Smooth muscle cell (in vitro differentiated cells): Measurements from ENCODE around the gene RPAP2. TPM values are rescaled to one million over a fixed set of nuclear protein-coding genes. Genes with fewer than 3 reads are reported as not detected.
"Not testable (repeated sequence)": the region's sequence is repeated elsewhere in the genome, so short reads cannot be mapped to it uniquely, and the experiment has no call there.

ENCODE experiments used
- DNase-seq: peaks from one replicate; lab custom pipeline; 2025; ENCODE audit not compliant: unreplicated experiment; lab: John Stamatoyannopoulos, UW
- H2AFZ ChIP-seq: fragments of 200-600 bp; sonication (generic); 2 replicates; pipeline ENCODE4 v1.6.0; 2016; ENCODE audit warnings: antibody characterized with exemption, low read depth, mild to moderate bottlenecking
- H3F3A ChIP-seq: fragments of 200-600 bp; sonication (generic); 2 replicates; pipeline ENCODE4 v1.6.0; 2017; ENCODE audit warnings: antibody characterized with exemption, low read depth
- H3K27ac ChIP-seq: fragments of 200-600 bp; sonication (generic); 2 replicates; pipeline ENCODE4 v1.5.1; 2016; ENCODE audit warnings: low read depth, mild to moderate bottlenecking
- H3K27me3 ChIP-seq: fragments of 200-600 bp; sonication (generic); 2 replicates; pipeline ENCODE4 v1.6.1; 2016; ENCODE audit warnings: low read depth, mild to moderate bottlenecking
- H3K36me3 ChIP-seq: fragments of 200-600 bp; sonication (generic); 2 replicates; pipeline ENCODE4 v1.5.1; 2016; ENCODE audit warnings: low read depth
- H3K4me1 ChIP-seq: fragments of 200-600 bp; sonication (generic); 2 replicates; pipeline ENCODE4 v1.5.1; 2016; ENCODE audit warnings: low read depth
- H3K4me2 ChIP-seq: fragments of 200-600 bp; sonication (generic); 2 replicates; pipeline ENCODE4 v1.6.0; 2016; ENCODE audit warnings: mild to moderate bottlenecking
- H3K4me3 ChIP-seq: fragments of 200-600 bp; sonication (generic); 2 replicates; pipeline ENCODE4 v1.5.1; 2016; ENCODE audit warnings: mild to moderate bottlenecking
- H3K79me2 ChIP-seq: fragments of 200-600 bp; sonication (generic); 2 replicates; pipeline ENCODE4 v1.6.0; 2016; ENCODE audit warnings: low read depth, mild to moderate bottlenecking
- H3K9ac ChIP-seq: fragments of 200-600 bp; sonication (generic); 2 replicates; pipeline ENCODE4 v1.6.0; 2016; ENCODE audit warnings: low read depth
- H3K9me3 ChIP-seq: fragments of 200-600 bp; sonication (generic); replicated peaks from 2 replicates; pipeline ENCODE4 v1.5.1; 2016; ENCODE audit warnings: low read depth
- H4K20me1 ChIP-seq: fragments of 200-600 bp; sonication (generic); 2 replicates; pipeline ENCODE4 v1.6.0; 2016; ENCODE audit warnings: low read depth
- WGBS: methylation state at CpG from one replicate; pipeline ENCODE4 v1.1.7; 2016; ENCODE audit warnings: low lambda C conversion rate; 5-methylcytosine and 5-hydroxymethylcytosine counted together
- polyA plus RNA-seq: library from polyadenylated mRNA; unstranded; fragments of >200 nt; fragmentation: Nextera tagmentation; extraction: Ambion mirVana; gene quantifications from 2 replicates; pipeline ENCODE4 v1.2.1, GENCODE V29; 2016
- total RNA-seq: library from RNA; depleted of rRNA; stranded (reverse); fragments of >200 nt; gene quantifications from 2 replicates; pipeline ENCODE4 v1.2.3, GENCODE V29; 2014
- TF ChIP-seq, protein P1 (sequence below): fragments of 200-600 bp; sonication (generic); IDR thresholded peaks from 2 replicates; pipeline ENCODE4 v1.5.1; 2017; ENCODE audit warnings: borderline replicate concordance, mild to moderate bottlenecking, antibody characterized with exemption; ENCODE audit not compliant: insufficient read depth, poor library complexity, severe bottlenecking

The RPAP2 gene
- total and polyA plus RNA-seq, 2 experiments from 2014 or later = 18.8 to 34.2 TPM

DNA sequence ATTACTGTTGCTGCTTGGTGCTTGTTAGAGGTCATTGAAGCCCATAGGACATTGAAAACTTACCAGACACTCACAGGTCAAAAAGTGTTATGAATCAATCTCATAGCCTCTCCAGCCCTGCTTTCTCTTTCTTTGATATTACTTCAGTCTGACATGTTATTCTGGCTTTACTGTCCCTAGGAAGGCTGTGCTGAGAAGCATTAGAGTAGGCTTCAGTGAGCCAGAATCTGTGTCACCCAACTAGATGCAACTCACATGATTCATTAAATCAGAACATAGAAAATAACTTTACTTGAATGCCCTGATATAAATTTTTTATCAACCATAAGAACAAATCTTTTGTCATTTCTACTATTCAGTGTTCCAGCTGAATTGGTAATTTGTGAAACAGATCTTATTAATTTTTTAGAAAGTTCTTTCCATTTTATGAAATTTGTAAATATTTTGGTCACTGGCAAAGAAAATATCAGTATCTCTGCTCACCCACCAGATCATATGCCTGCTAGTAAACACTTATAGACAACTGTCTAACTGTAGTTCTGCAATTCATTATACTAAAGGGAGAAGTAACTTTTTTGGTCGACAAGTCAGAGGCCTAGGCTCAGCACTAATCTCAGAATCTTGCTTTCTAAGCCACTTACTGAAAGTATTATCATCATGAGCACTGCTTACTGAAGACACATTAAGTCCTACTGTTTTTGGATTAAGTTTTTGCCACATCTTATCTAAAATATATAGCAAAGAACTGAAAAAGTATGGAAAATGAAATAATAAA is 48.2 kb downstream of the RPAP2 start:
- Histone ChIP-seq H2AFZ (no peak overlapping the region), H3K9me3 (no peaks in the 10 kb centered on the region), H3K4me1 (no peaks in the 10 kb centered on the region), H3F3A (no peaks in the 10 kb centered on the region), H3K4me2 (no peak overlapping the region), H3K27me3 (no peaks in the 10 kb centered on the region), H3K36me3 (peaks cover 13% of the 10 kb centered on the region), H4K20me1 (no peaks in the 10 kb centered on the region), H3K79me2 (no peaks in the 10 kb centered on the region), H3K27ac (no peak overlapping the region), H3K9ac (no peak overlapping the region), H3K4me3 (no peak overlapping the region)
- WGBS = 61% methylated on average over 1 of the region's 1 CpG
- DNase-seq = no peak
- TF ChIP-seq, protein P1, sequence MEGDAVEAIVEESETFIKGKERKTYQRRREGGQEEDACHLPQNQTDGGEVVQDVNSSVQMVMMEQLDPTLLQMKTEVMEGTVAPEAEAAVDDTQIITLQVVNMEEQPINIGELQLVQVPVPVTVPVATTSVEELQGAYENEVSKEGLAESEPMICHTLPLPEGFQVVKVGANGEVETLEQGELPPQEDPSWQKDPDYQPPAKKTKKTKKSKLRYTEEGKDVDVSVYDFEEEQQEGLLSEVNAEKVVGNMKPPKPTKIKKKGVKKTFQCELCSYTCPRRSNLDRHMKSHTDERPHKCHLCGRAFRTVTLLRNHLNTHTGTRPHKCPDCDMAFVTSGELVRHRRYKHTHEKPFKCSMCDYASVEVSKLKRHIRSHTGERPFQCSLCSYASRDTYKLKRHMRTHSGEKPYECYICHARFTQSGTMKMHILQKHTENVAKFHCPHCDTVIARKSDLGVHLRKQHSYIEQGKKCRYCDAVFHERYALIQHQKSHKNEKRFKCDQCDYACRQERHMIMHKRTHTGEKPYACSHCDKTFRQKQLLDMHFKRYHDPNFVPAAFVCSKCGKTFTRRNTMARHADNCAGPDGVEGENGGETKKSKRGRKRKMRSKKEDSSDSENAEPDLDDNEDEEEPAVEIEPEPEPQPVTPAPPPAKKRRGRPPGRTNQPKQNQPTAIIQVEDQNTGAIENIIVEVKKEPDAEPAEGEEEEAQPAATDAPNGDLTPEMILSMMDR = no peak

DNA sequence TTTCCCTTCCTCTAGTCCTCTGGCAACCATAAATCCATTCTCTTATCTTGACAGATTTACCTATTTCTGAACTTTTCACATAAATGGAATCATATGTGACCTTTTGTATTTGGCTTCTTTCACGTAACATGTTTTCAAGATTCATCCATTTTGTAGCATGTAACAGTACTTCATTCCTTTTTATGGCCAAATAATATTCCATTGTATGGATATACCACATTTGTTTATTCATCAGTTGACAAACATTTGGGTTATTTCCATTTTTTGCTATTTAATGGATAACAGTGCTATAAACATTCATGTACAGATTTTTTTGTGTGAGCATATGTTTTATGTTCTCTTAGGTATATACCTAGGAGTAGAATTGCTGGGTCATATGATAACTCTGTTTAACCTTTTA is 54.0 kb downstream of the RPAP2 start:
- Histone ChIP-seq H3K36me3 (peaks cover 18% of the 10 kb centered on the region), H3K9ac (no peak overlapping the region), H4K20me1 (no peaks in the 10 kb centered on the region), H3K27ac (no peak overlapping the region), H2AFZ (no peak overlapping the region), H3K79me2 (no peaks in the 10 kb centered on the region), H3F3A (no peaks in the 10 kb centered on the region), H3K9me3 (peaks cover 4% of the 10 kb centered on the region), H3K4me3 (no peak overlapping the region), H3K27me3 (no peaks in the 10 kb centered on the region), H3K4me2 (no peak overlapping the region), H3K4me1 (no peaks in the 10 kb centered on the region)
- WGBS = 100% methylated on average over 1 of the region's 1 CpG
- TF ChIP-seq, protein P1 = no peak
- no peak for DNase-seq

DNA sequence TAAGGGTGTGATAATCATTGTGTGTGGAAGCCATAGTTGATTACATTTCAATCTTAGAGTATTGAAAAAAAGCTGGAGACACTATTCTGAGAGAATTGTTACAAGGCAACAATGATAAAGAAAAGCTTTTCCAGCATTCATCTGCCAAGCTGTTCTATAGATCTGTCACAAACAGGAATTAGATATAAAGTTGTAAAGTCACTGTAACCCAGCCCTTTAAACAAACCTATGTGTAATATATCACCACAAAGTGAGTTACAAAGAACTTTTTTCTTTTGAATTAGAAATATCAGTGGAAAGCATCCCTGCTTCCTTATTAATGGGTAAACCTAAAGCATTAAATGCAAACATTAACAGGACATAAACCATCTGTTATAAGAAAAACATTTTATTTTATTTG is 55.4 kb downstream of the RPAP2 start:
- Histone ChIP-seq H3K9ac (no peak overlapping the region), H3K36me3 (peaks cover 18% of the 10 kb centered on the region), H4K20me1 (no peaks in the 10 kb centered on the region), H3K4me3 (no peak overlapping the region), H3K27ac (no peak overlapping the region), H3K27me3 (no peaks in the 10 kb centered on the region), H2AFZ (no peak overlapping the region), H3K9me3 (peaks cover 4% of the 10 kb centered on the region), H3F3A (no peaks in the 10 kb centered on the region), H3K4me1 (no peaks in the 10 kb centered on the region), H3K4me2 (no peak overlapping the region), H3K79me2 (no peaks in the 10 kb centered on the region)
- TF ChIP-seq, protein P1 = no peak
- DNase-seq = no peak

DNA sequence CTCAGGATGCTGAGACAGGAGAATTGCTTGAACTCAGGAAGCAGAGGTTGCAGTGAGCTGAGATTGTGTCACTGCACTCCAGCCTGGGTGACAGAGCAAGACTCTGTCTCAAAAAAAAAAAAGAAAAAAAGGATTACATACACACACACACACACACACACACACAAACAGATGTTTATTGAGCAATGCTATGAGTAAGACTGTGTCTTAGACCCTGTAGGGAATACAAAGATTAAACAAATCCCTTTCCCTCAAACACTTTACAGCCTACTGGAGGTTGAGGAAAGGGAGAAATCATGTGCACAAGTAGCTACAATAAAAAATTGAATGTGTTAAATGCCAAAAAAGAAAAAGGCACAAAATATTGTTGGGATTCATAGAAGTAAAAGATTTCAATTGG is 58.1 kb downstream of the RPAP2 start:
- Histone ChIP-seq H3K9me3 (peaks cover 4% of the 10 kb centered on the region), H3K79me2 (no peaks in the 10 kb centered on the region), H3K27ac (no peak overlapping the region), H3K36me3 (peaks cover 5% of the 10 kb centered on the region), H3K27me3 (no peaks in the 10 kb centered on the region), H3K4me2 (no peak overlapping the region), H3K4me3 (no peak overlapping the region), H2AFZ (no peak overlapping the region), H3F3A (no peaks in the 10 kb centered on the region), H3K4me1 (no peaks in the 10 kb centered on the region), H3K9ac (no peak overlapping the region), H4K20me1 (no peaks in the 10 kb centered on the region)
- no peak for DNase-seq
- TF ChIP-seq, protein P1 = no peak

DNA sequence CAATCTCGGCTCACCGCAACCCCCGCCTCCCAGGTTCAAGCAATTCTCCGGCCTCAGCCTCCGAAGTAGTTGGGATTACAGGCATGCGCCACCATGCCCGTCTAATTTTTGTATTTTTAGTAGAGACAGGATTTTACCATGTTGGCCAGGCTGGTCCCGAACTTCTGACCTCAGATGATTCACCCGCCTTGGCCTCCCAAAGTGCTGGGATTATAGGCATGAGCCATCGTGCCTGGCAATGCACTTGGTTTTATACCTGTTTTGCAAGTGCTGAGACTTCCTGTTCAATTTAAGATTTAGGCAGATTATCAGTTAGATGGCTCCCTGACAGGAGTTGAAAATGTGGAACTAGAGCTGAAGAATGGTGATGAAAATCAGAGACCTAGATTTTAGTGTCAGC is 60.5 kb downstream of the RPAP2 start:
- not testable (repeated sequence) for H3K27ac ChIP-seq, H4K20me1 ChIP-seq, H3K4me1 ChIP-seq, H3K9ac ChIP-seq, H3K27me3 ChIP-seq, H3K79me2 ChIP-seq, H3K4me3 ChIP-seq, H3K9me3 ChIP-seq, H3K4me2 ChIP-seq, H2AFZ ChIP-seq, H3K36me3 ChIP-seq, H3F3A ChIP-seq, DNase-seq
- 96% methylated on average over 10 of the region's 10 CpGs for WGBS
